GM21390 (cell line): ENCODE results near the gene NCF4.

Experiments used
- ATAC-seq: cut with Tn5 transposase; IDR thresholded peaks from one replicate; pipeline ENCODE4 v1.9.1; 2021; ENCODE audit not compliant: unreplicated experiment

Gene NCF4

GRCh38 chr22:36892292-36892691 lies 31.5 kb downstream of the NCF4 start:
- ATAC-seq, result no peak

- no peak for ATAC-seq
Measured at GRCh38 chr22:36893262-36893661, 32.5 kb downstream of the NCF4 start.

GRCh38 chr22:36894266-36894665 lies 33.5 kb downstream of the NCF4 start:
- no peak for ATAC-seq

GRCh38 chr22:36897611-36898010 lies 36.8 kb downstream of the NCF4 start:
- ATAC-seq, result no peak

GRCh38 chr22:36898690-36899089 lies 37.9 kb downstream of the NCF4 start:
- no peak for ATAC-seq

- ATAC-seq, result no peak
Measured at GRCh38 chr22:36899498-36899897, 38.7 kb downstream of the NCF4 start.

GRCh38 chr22:36900225-36900624 lies 39.4 kb downstream of the NCF4 start:
- no peak for ATAC-seq

- ATAC-seq, result no peak
Measured at GRCh38 chr22:36900880-36901279, 40.1 kb downstream of the NCF4 start.

GRCh38 chr22:36901411-36902142 lies 40.8 kb downstream of the NCF4 start:
- ATAC-seq, result no peak

GRCh38 chr22:36902143-36902926 lies 41.5 kb downstream of the NCF4 start:
- ATAC-seq, result no peak

GRCh38 chr22:36904260-36904880 lies 43.6 kb downstream of the NCF4 start:
- no peak for ATAC-seq

- ATAC-seq, result no peak
Measured at GRCh38 chr22:36907253-36908195, 46.7 kb downstream of the NCF4 start.

GRCh38 chr22:36910461-36910860 lies 49.7 kb downstream of the NCF4 start:
- no peak for ATAC-seq

GRCh38 chr22:36911887-36912661 lies 51.3 kb downstream of the NCF4 start:
- no peak for ATAC-seq

GRCh38 chr22:36912694-36913426 lies 52.1 kb downstream of the NCF4 start:
- no peak for ATAC-seq

GRCh38 chr22:36913427-36914389 lies 52.9 kb downstream of the NCF4 start, which contains the start of gene CSF2RB:
CSF2RB (plus strand) TSS chr22:36913628; CDS start chr22:36922208, 8,580 bp downstream.
- ATAC-seq, result no peak

- ATAC-seq, result no peak
Measured at GRCh38 chr22:36914390-36914752, 53.6 kb downstream of the NCF4 start.

- no peak for ATAC-seq
Measured at GRCh38 chr22:36916034-36916433, 55.2 kb downstream of the NCF4 start.
